Neural cell (in vitro differentiated cells): ENCODE data around the gene SLC5A11. TPM values are rescaled to one million over a fixed set of nuclear protein-coding genes. Genes with fewer than 3 reads are reported as not detected.

ENCODE experiments used
- H2AFZ ChIP-seq: fragments of 200-600, 300-800 bp; sonication (generic), shearing (Covaris generic); 2 replicates; pipeline ENCODE4 v1.6.0; 2014; ENCODE audit warnings: low read depth, mild to moderate bottlenecking, antibody characterized with exemption, low read length, moderate library complexity
- H3F3A ChIP-seq: fragments of 200-600 bp; shearing (Covaris generic); 2 replicates; pipeline ENCODE4 v1.6.1; 2016; ENCODE audit warnings: mild to moderate bottlenecking, moderate library complexity, mixed read lengths, antibody characterized with exemption, low read length; ENCODE audit not compliant: insufficient read depth, poor library complexity, severe bottlenecking
- H3K27ac ChIP-seq: fragments of 200-600, 300-800 bp; sonication (generic), shearing (Covaris generic); 2 replicates; pipeline ENCODE4 v1.5.1; 2014; ENCODE audit warnings: mild to moderate bottlenecking, low read length, moderate library complexity
- H3K27me3 ChIP-seq: fragments of 300-800, 200-600 bp; sonication (generic), shearing (Covaris generic); 2 replicates; pipeline ENCODE4 v1.6.0; 2014; ENCODE audit warnings: mild to moderate bottlenecking, low read depth, low read length, moderate library complexity; ENCODE audit not compliant: insufficient read depth
- H3K36me3 ChIP-seq: fragments of 300-800, 200-600 bp; sonication (generic), shearing (Covaris generic); 2 replicates; pipeline ENCODE4 v1.5.1; 2014; ENCODE audit warnings: mild to moderate bottlenecking, antibody characterized with exemption, low read length, moderate library complexity; ENCODE audit not compliant: insufficient read depth
- H3K4me2 ChIP-seq: fragments of 300-800, 200-600 bp; sonication (generic), shearing (Covaris generic); 2 replicates; pipeline ENCODE4 v1.6.0; 2014; ENCODE audit warnings: mild to moderate bottlenecking, low read length
- H3K4me3 ChIP-seq: fragments of 300-800, 200-600 bp; sonication (generic), shearing (Covaris generic); 2 replicates; pipeline ENCODE4 v1.5.1; 2014; ENCODE audit warnings: mild to moderate bottlenecking, low read length, moderate library complexity
- H3K79me2 ChIP-seq: fragments of 200-600 bp; shearing (Covaris generic); replicated peaks from 2 replicates; pipeline ENCODE4 v1.6.0; 2014; ENCODE audit warnings: mild to moderate bottlenecking, low read length, moderate library complexity; ENCODE audit not compliant: insufficient read depth
- H3K9ac ChIP-seq: fragments of 300-800, 200-600 bp; sonication (generic), shearing (Covaris generic); 2 replicates; pipeline ENCODE4 v1.6.1; 2016; ENCODE audit warnings: mild to moderate bottlenecking, low read length, mixed read lengths
- H3K9me2 ChIP-seq: fragments of 200-600 bp; shearing (Covaris generic); 2 replicates; pipeline ENCODE4 v1.6.1; 2016; ENCODE audit warnings: mild to moderate bottlenecking, low read length, mixed read lengths; ENCODE audit not compliant: insufficient read depth
- H3K9me3 ChIP-seq: fragments of 200-600, 300-800 bp; sonication (generic), shearing (Covaris generic); 2 replicates; pipeline ENCODE4 v1.6.1; 2016; ENCODE audit warnings: mild to moderate bottlenecking, mixed run types, low read length, moderate library complexity, mixed read lengths
- H4K20me1 ChIP-seq: fragments of 200-600 bp; shearing (Covaris generic); 2 replicates; pipeline ENCODE4 v1.6.1; 2016; ENCODE audit warnings: mild to moderate bottlenecking, mixed run types; ENCODE audit not compliant: insufficient read depth
- CTCF ChIP-seq: fragments of 450-650 bp; IDR thresholded peaks from 2 replicates; pipeline ENCODE4 v1.5.1; 2014; ENCODE audit warnings: antibody characterized with exemption, mild to moderate bottlenecking, moderate library complexity; ENCODE audit not compliant: poor library complexity, severe bottlenecking
- EP300 ChIP-seq: fragments of 450-650 bp; conservative IDR thresholded peaks from 2 replicates; pipeline ENCODE4 v1.6.1; 2014; ENCODE audit warnings: antibody characterized with exemption, mild to moderate bottlenecking, moderate library complexity; ENCODE audit not compliant: poor library complexity, severe bottlenecking
- EZH2 ChIP-seq: fragments of 200-600, 300-800 bp; shearing (Covaris generic), sonication (generic); IDR thresholded peaks from 2 replicates; pipeline ENCODE4 v1.6.1; 2014; ENCODE audit warnings: antibody characterized with exemption, low read length, borderline replicate concordance, mild to moderate bottlenecking; ENCODE audit not compliant: insufficient read depth, poor library complexity, severe bottlenecking
- MXI1 ChIP-seq: fragments of 450-650 bp; conservative IDR thresholded peaks from 2 replicates; pipeline ENCODE4 v1.6.1; 2014; ENCODE audit warnings: antibody characterized with exemption, mild to moderate bottlenecking; ENCODE audit not compliant: poor library complexity, severe bottlenecking
- POLR2AphosphoS5 ChIP-seq: IDR thresholded peaks from 2 replicates; pipeline ENCODE4 v1.6.1; 2012
- RAD21 ChIP-seq: fragments of 450-650 bp; conservative IDR thresholded peaks from 2 replicates; pipeline ENCODE4 v1.6.1; 2014; ENCODE audit warnings: antibody characterized with exemption, mild to moderate bottlenecking, moderate library complexity
- REST ChIP-seq: IDR thresholded peaks from 2 replicates; pipeline ENCODE4 v1.6.1; 2012; ENCODE audit warnings: borderline replicate concordance
- SMC3 ChIP-seq: fragments of 450-650 bp; conservative IDR thresholded peaks from 2 replicates; pipeline ENCODE4 v1.6.1; 2014; ENCODE audit warnings: antibody characterized with exemption, mild to moderate bottlenecking, moderate library complexity; ENCODE audit not compliant: poor library complexity
- TAF1 ChIP-seq: IDR thresholded peaks from 2 replicates; pipeline ENCODE4 v1.6.1; 2012; ENCODE audit warnings: low read depth
- polyA plus RNA-seq: library from polyadenylated mRNA; depleted of rRNA; stranded (reverse); fragments of >200 nt; gene quantifications from 2 replicates; pipeline ENCODE4 v1.2.3, GENCODE V29; 2014

The SLC5A11 gene
- polyA plus RNA-seq, 1 donor from 2014 or later = not detected

- Histone ChIP-seq H3K79me2 (no peaks in the 10 kb centered on the region), H3K9ac (no peak overlapping the region), H3K4me3 (no peak overlapping the region), H2AFZ (no peak overlapping the region), H3F3A (no peaks in the 10 kb centered on the region), H3K9me3 (no peaks in the 10 kb centered on the region), H4K20me1 (no peaks in the 10 kb centered on the region), H3K4me2 (no peak overlapping the region), H3K36me3 (no peaks in the 10 kb centered on the region), H3K27me3 (no peaks in the 10 kb centered on the region), H3K9me2 (no peaks in the 10 kb centered on the region), H3K27ac (no peak overlapping the region)
- no peak for TF ChIP-seq TAF1
These were observed 38.0 kb downstream of the SLC5A11 start for GRCh38 chr16:24883714-24884151.

- Histone ChIP-seq H3K27me3 (no peaks in the 10 kb centered on the region), H3F3A (no peaks in the 10 kb centered on the region), H3K9me3 (no peaks in the 10 kb centered on the region), H3K9me2 (no peaks in the 10 kb centered on the region), H3K36me3 (no peaks in the 10 kb centered on the region), H3K79me2 (no peaks in the 10 kb centered on the region), H4K20me1 (no peaks in the 10 kb centered on the region), H3K4me2 (no peak overlapping the region), H3K9ac (no peak overlapping the region), H3K27ac (no peak overlapping the region), H3K4me3 (no peak overlapping the region), H2AFZ (no peak overlapping the region)
- TF ChIP-seq TAF1 = no peak
- TF ChIP-seq CTCF = no peak
- no peak for TF ChIP-seq POLR2AphosphoS5
- no peak for TF ChIP-seq EZH2
- no peak for TF ChIP-seq MXI1
- no peak for TF ChIP-seq SMC3
- no peak for TF ChIP-seq EP300
- no peak for TF ChIP-seq REST
- no peak for TF ChIP-seq RAD21
These were observed 41.7 kb downstream of the SLC5A11 start for GRCh38 chr16:24887472-24887871.

GRCh38 chr16:24890746-24891145, 45.0 kb downstream of the SLC5A11 start:
- Histone ChIP-seq H3K27ac (no peak overlapping the region), H3K36me3 (no peaks in the 10 kb centered on the region), H3K9me2 (no peaks in the 10 kb centered on the region), H4K20me1 (no peaks in the 10 kb centered on the region), H3F3A (no peaks in the 10 kb centered on the region), H3K4me2 (no peak overlapping the region), H2AFZ (no peak overlapping the region), H3K4me3 (no peak overlapping the region), H3K79me2 (no peaks in the 10 kb centered on the region), H3K9me3 (no peaks in the 10 kb centered on the region), H3K9ac (no peak overlapping the region), H3K27me3 (no peaks in the 10 kb centered on the region)
- no peak for TF ChIP-seq EP300
- no peak for TF ChIP-seq CTCF
- TF ChIP-seq TAF1 = no peak
- TF ChIP-seq MXI1 = no peak
